Testis (tissue), 3 donors: ENCODE results near the gene BABAM2. TPM values are rescaled to one million over a fixed set of nuclear protein-coding genes. Genes with fewer than 3 reads are reported as not detected.

Experiments used
- DNase-seq: peaks from one replicate; pipeline ENCODE4 v3.0.0-alpha.2; 2019
- H3K27ac ChIP-seq, 2 donors: fragments of 200-600 bp; sonication (generic); one replicate each; pipeline ENCODE4 v1.5.1; 2019
- H3K27me3 ChIP-seq: fragments of 200-600 bp; sonication (generic); one replicate; pipeline ENCODE4 v1.5.1; 2019
- H3K36me3 ChIP-seq: fragments of 200-600 bp; sonication (generic); one replicate; pipeline ENCODE4 v1.5.1; 2017; ENCODE audit warnings: low read depth; ENCODE audit errors: missing control alignments
- H3K4me1 ChIP-seq: fragments of 200-600 bp; sonication (generic); one replicate; pipeline ENCODE4 v1.5.1; 2019
- H3K4me3 ChIP-seq, 2 donors: fragments of 200-600 bp; sonication (generic); one replicate each; pipeline ENCODE4 v1.5.1; 2017 to 2019
- H3K9me3 ChIP-seq: fragments of 200-600 bp; sonication (generic); one replicate; pipeline ENCODE4 v1.5.1; 2017
- POLR2A ChIP-seq: fragments of 450-650 bp; IDR thresholded peaks from one replicate; pipeline ENCODE4 v1.6.1; 2017; ENCODE audit warnings: antibody characterized with exemption, mild to moderate bottlenecking, moderate library complexity
- WGBS, 2 donors: methylation state at CpG; one replicate each; pipeline ENCODE4 v1.1.5; 2018; 5-methylcytosine and 5-hydroxymethylcytosine counted together
- intact Hi-C: fragments of 100-400 bp; cut with DNase I; formaldehyde crosslinking; loops from one replicate; pipeline ENCODE4 v1.15.1; 2023; ENCODE audit warnings: low total_unique reads
- polyA plus RNA-seq: library from polyadenylated mRNA; stranded (reverse); fragments of 350-450 nt; fragmentation: Illumina TruSeq; extraction: RNeasy Lipid Tissue Mini Kit (QIAGEN cat#74804); gene quantifications from one replicate; pipeline ENCODE4 v1.2.3, GENCODE V29; 2014; ENCODE audit warnings: low read depth, low replicate concordance; ENCODE audit not compliant: insufficient read depth
- total RNA-seq, 2 donors: library from RNA; depleted of rRNA; stranded (reverse); fragments of >200 nt; gene quantifications; one replicate each; pipeline ENCODE4 v1.2.3, GENCODE V29; 2016
- TF ChIP-seq, protein P1 (sequence below), 3 experiments: fragments of 450-650 bp in 2 of 3; fragments of 200-600 bp in 1 of 3; sonication (generic) in 1 of 3; IDR thresholded peaks; one replicate each; pipeline ENCODE4 v1.5.1; 2016 to 2019; ENCODE audit warnings: antibody characterized with exemption in 3 of 3, mild to moderate bottlenecking in 2 of 3, moderate library complexity in 1 of 3

The BABAM2 gene
- total and polyA plus RNA-seq, 3 donors from 2014 or later = 49.2 to 70.6 (median 59.1) TPM

DNA sequence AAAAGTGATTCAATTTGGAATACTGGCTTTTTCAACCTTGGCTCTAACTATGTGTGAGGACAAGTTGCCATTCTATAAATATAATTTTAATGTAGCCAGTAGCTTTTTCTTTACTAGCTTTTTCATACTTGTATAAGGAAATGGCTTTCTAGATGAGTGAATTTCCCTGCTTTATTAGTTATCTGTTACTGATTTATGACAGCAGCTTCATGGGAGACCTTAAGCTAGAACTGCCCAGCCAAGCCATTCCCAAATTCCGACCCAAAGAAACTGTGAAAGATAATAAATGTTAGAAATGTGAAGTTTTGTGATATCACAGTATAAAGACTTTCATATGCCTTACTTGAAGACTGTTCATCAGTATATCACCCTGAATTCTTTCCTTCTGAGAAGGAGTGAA is 32.3 kb downstream of the BABAM2 start:
- H3K9me3 ChIP-seq = no peaks in the 10 kb centered on the region
- TF ChIP-seq POLR2A = no peak
- TF ChIP-seq, protein P1, sequence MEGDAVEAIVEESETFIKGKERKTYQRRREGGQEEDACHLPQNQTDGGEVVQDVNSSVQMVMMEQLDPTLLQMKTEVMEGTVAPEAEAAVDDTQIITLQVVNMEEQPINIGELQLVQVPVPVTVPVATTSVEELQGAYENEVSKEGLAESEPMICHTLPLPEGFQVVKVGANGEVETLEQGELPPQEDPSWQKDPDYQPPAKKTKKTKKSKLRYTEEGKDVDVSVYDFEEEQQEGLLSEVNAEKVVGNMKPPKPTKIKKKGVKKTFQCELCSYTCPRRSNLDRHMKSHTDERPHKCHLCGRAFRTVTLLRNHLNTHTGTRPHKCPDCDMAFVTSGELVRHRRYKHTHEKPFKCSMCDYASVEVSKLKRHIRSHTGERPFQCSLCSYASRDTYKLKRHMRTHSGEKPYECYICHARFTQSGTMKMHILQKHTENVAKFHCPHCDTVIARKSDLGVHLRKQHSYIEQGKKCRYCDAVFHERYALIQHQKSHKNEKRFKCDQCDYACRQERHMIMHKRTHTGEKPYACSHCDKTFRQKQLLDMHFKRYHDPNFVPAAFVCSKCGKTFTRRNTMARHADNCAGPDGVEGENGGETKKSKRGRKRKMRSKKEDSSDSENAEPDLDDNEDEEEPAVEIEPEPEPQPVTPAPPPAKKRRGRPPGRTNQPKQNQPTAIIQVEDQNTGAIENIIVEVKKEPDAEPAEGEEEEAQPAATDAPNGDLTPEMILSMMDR (IDR thresholded peaks at IDR 0.05) = no peak
- DNase-seq = no peak
- H3K36me3 ChIP-seq = no peaks in the 10 kb centered on the region
- no peak overlapping the region for H3K4me3 ChIP-seq
- H3K27me3 ChIP-seq = no peaks in the 10 kb centered on the region
- 62 to 77% methylated on average over 1 of the region's 1 CpG for WGBS, 2 donors
- no peak overlapping the region for H3K27ac ChIP-seq
- intact Hi-C loops = no loop called here
- H3K4me1 ChIP-seq = no peaks in the 10 kb centered on the region

DNA sequence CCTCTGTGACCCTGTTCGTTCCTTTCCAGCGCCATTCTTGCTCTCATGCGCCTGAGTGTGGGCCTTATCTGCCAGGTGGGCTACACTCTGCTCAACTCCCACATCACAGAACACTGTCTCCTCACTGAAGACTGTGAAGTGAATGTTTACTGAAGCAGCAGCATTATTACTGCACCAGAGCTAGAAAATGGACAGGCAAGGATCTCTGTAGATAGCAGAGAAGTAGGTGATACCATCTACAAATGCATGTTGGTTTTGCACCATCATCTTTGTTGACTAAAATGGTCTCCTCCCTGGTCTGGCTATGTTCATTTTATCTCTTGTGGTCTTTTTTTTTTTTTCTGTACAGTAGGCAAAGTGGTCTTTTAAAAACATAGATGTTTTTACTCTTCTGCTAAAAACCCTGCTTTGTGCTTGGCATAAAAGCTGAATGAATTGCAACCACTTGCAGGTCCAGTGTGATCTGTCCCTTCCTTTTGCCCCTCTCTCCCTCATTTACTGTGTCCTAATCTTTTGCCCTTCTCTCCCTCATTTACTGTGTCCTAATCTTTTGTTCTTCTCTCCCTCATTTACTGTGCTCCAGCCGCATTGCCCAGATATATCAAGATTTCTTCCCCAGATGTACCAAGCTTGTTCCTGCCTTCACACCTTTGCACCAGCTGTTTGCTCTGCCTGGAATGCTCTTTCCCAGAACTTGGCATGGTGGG is 35.4 kb downstream of the BABAM2 start:
- Histone ChIP-seq H3K4me1 (no peaks in the 10 kb centered on the region), H3K4me3 (no peak overlapping the region), H3K36me3 (no peaks in the 10 kb centered on the region), H3K9me3 (no peaks in the 10 kb centered on the region), H3K27ac (no peak overlapping the region), H3K27me3 (no peaks in the 10 kb centered on the region)
- WGBS, 2 donors = 78 to 86% methylated on average over 4 of the region's 4 CpGs
- TF ChIP-seq, protein P1 (IDR thresholded peaks at IDR 0.05) = no peak
- TF ChIP-seq POLR2A = no peak
- no peak for DNase-seq
- intact Hi-C loops = no loop called here

DNA sequence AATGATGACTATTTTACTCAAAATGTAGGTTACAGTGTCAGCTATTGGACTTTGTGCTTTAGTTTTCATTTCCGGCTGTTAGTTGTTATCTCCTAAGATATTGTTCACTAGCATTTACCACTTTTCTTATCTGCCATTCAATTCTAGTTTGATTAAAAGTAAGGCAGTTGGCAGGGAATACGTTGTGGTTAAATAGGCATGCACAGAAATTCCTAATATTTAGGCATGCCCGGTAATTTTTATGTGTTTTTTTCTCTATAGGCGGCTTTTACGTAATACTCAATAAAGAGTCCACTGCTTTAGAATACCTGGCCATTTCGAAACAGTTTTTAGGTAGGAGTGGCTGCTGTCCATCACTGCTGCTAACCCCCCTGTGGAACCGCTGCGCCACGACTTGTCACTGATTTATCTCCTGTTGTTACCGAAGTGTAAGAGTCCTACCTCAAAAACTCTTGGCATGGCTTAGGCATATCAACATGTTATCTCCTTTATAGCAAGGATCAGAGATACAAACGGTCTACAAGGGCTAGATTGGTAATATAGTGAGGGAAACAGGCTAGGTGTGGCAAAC is 39.5 kb downstream of the BABAM2 start:
- no peaks in the 10 kb centered on the region for H3K36me3 ChIP-seq
- intact Hi-C loops = no loop called here
- no peaks in the 10 kb centered on the region for H3K9me3 ChIP-seq
- TF ChIP-seq POLR2A = no peak
- TF ChIP-seq, protein P1 (IDR thresholded peaks at IDR 0.05) = no peak
- no peaks in the 10 kb centered on the region for H3K4me1 ChIP-seq
- no peak overlapping the region for H3K4me3 ChIP-seq
- 81 to 86% methylated on average over 11 of the region's 11 CpGs for WGBS, 2 donors
- no peaks in the 10 kb centered on the region for H3K27me3 ChIP-seq
- DNase-seq = no peak
- H3K27ac ChIP-seq = no peak overlapping the region

DNA sequence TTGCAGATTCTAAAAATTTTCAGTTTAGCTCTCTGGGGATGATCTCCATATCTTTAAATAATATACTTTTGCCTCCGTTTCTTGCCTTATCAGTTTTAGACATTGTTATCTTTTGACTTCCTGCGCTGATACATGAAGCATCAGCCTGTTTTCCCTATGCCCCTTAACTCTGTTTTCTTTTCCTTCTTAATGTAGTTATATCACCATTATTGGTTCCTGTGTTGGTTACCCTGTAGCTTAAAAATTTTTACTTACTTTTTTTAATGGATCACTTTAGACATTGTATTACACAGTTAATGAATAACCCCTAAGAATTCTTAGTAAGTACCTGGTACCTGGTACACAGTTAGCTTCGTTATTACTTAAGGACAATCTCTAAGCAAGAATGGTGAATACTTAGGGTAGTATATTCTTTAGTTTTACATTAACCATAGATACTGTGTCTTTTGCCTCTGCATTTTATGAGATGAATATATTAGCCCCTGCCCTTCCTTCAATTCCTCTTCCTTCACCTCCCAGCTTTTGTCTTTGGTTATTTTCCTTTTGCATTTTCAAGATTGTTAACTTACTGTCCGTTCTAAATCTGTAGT is 40.9 kb downstream of the BABAM2 start:
- H3K9me3 ChIP-seq = no peaks in the 10 kb centered on the region
- H3K36me3 ChIP-seq = no peaks in the 10 kb centered on the region
- H3K27ac ChIP-seq = no peak overlapping the region
- no peaks in the 10 kb centered on the region for H3K4me1 ChIP-seq
- WGBS, 2 donors = 77 to 78% methylated on average over 4 of the region's 4 CpGs
- no peak for DNase-seq
- no peaks in the 10 kb centered on the region for H3K27me3 ChIP-seq
- TF ChIP-seq POLR2A = no peak
- TF ChIP-seq, protein P1 (IDR thresholded peaks at IDR 0.05) = no peak
- intact Hi-C loops = no loop called here
- H3K4me3 ChIP-seq = no peak overlapping the region
